ENCODE results near the gene CELSR1.

The CELSR1 gene

DNA sequence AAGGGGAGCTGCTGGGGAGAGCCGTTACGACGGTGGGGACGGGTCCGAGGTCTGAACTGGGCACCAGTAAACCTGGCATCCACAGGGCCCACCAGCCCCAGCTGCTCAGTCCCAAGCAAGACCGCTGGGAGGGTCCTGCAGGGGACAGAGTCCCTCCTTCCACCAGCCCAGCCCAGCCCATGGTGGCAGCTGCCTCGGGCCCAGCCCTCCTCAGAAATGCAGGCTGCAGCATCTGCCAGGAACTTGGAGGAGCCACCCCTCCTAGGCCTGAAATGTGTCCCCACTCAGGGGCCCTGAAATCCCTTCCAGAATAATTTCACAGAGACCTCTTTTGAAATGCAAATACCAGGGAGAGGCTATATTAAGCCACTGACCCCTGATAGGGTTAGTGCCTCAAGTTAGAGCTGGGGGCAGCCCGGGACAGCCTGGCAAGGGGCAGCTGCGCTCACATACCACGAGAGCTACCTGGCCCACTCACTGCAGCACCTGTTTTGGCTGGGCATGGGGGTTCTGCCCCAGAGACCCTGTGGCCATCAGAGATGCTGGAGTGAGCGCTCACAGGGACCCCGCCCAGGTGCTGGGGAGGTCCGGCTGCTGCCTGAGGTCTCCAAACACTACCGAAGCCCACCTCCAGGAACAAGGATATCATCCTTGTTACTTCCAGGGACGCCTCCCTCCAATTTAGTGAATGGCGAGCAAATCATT lies 53.1 kb downstream of the CELSR1 start:
- Histone ChIP-seq H3K36me3 (ENCODE audit: low read depth) (no peaks in the 10 kb centered on the region; the same call in 1 of the 2 replicates), H3K27ac (ENCODE audit: poor library complexity, severe bottlenecking) (no peak overlapping the region), H3K4me3 (ENCODE audit: severe bottlenecking) (no peak overlapping the region), H3K4me1 (ENCODE audit: insufficient read depth, poor library complexity, severe bottlenecking) (no peaks in the 10 kb centered on the region), H3K9me3 (ENCODE audit: severe bottlenecking) (no peaks in the 10 kb centered on the region), H3K27me3 (ENCODE audit: insufficient read depth, poor library complexity, severe bottlenecking) (no peaks in the 10 kb centered on the region)
- no peak for DNase-seq (ENCODE audit: low spot score)
- TF ChIP-seq, protein P1, sequence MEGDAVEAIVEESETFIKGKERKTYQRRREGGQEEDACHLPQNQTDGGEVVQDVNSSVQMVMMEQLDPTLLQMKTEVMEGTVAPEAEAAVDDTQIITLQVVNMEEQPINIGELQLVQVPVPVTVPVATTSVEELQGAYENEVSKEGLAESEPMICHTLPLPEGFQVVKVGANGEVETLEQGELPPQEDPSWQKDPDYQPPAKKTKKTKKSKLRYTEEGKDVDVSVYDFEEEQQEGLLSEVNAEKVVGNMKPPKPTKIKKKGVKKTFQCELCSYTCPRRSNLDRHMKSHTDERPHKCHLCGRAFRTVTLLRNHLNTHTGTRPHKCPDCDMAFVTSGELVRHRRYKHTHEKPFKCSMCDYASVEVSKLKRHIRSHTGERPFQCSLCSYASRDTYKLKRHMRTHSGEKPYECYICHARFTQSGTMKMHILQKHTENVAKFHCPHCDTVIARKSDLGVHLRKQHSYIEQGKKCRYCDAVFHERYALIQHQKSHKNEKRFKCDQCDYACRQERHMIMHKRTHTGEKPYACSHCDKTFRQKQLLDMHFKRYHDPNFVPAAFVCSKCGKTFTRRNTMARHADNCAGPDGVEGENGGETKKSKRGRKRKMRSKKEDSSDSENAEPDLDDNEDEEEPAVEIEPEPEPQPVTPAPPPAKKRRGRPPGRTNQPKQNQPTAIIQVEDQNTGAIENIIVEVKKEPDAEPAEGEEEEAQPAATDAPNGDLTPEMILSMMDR (IDR thresholded peaks at IDR 0.05; ENCODE audit: poor library complexity, severe bottlenecking): no peak
- ATAC-seq (ENCODE audit: low read depth): no peak

DNA sequence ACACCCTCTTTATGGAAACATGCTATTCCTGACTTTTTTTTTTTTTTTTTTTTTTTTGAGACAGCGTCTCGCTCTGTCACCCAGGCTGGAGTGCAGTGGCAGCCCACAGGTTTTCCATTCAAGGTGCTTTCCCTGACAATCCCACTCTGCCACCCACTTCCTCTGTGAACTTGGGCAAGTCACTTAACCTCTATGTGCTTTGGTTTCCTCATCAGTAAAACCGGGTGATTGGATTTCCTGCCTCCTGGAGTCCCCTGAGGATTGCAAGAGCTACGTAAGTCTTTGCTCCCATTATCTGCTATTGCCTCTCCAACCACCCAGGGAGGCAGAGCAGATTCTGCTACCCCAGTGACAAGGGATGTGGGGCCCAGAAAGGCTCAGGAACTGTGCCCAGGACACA lies 54.1 kb downstream of the CELSR1 start:
- no peaks in the 10 kb centered on the region for H3K9me3 ChIP-seq (ENCODE audit: severe bottlenecking)
- ATAC-seq (ENCODE audit: low read depth) (no peak), DNase-seq (ENCODE audit: low spot score) (no peak)
- no peak overlapping the region for H3K4me3 ChIP-seq (ENCODE audit: severe bottlenecking)
- TF ChIP-seq, protein P1 (IDR thresholded peaks at IDR 0.05; ENCODE audit: poor library complexity, severe bottlenecking): no peak
- no peaks in the 10 kb centered on the region for H3K27me3 ChIP-seq (ENCODE audit: insufficient read depth, poor library complexity, severe bottlenecking)
- H3K27ac ChIP-seq (ENCODE audit: poor library complexity, severe bottlenecking): no peak overlapping the region
- no peaks in the 10 kb centered on the region for H3K4me1 ChIP-seq (ENCODE audit: insufficient read depth, poor library complexity, severe bottlenecking)
- H3K36me3 ChIP-seq (ENCODE audit: low read depth): no peaks in the 10 kb centered on the region; the same call in 1 of the 2 replicates

- Histone ChIP-seq H3K27me3 (ENCODE audit: insufficient read depth, poor library complexity, severe bottlenecking) (no peaks in the 10 kb centered on the region), H3K9me3 (ENCODE audit: severe bottlenecking) (no peaks in the 10 kb centered on the region), H3K27ac (ENCODE audit: poor library complexity, severe bottlenecking) (no peak overlapping the region), H3K4me3 (ENCODE audit: severe bottlenecking) (no peak overlapping the region), H3K4me1 (ENCODE audit: insufficient read depth, poor library complexity, severe bottlenecking) (no peaks in the 10 kb centered on the region), H3K36me3 (ENCODE audit: low read depth) (no peaks in the 10 kb centered on the region; the same call in 1 of the 2 replicates)
- no peak for ATAC-seq (ENCODE audit: low read depth)
- no peak for DNase-seq (ENCODE audit: low spot score)
- TF ChIP-seq, protein P1 (IDR thresholded peaks at IDR 0.05; ENCODE audit: poor library complexity, severe bottlenecking): no peak
These were observed 55.3 kb downstream of the CELSR1 start for GRCh38 chr22:46482056-46482675.

GRCh38 chr22:46481386-46481785 lies 56.0 kb downstream of the CELSR1 start:
- H3K4me3 ChIP-seq (ENCODE audit: severe bottlenecking): no peak overlapping the region
- no peak overlapping the region for H3K27ac ChIP-seq (ENCODE audit: poor library complexity, severe bottlenecking)
- H3K36me3 ChIP-seq (ENCODE audit: low read depth): no peaks in the 10 kb centered on the region; the same call in 1 of the 2 replicates
- H3K4me1 ChIP-seq (ENCODE audit: insufficient read depth, poor library complexity, severe bottlenecking): no peaks in the 10 kb centered on the region
- DNase-seq (ENCODE audit: low spot score): no peak
- TF ChIP-seq, protein P1 (IDR thresholded peaks at IDR 0.05; ENCODE audit: poor library complexity, severe bottlenecking): no peak
- H3K9me3 ChIP-seq (ENCODE audit: severe bottlenecking): no peaks in the 10 kb centered on the region
- no peak for ATAC-seq (ENCODE audit: low read depth)
- no peaks in the 10 kb centered on the region for H3K27me3 ChIP-seq (ENCODE audit: insufficient read depth, poor library complexity, severe bottlenecking)

- no peaks in the 10 kb centered on the region for H3K4me1 ChIP-seq (ENCODE audit: insufficient read depth, poor library complexity, severe bottlenecking)
- DNase-seq (ENCODE audit: low spot score): no peak
- ATAC-seq (ENCODE audit: low read depth): no peak
- TF ChIP-seq, protein P1 (IDR thresholded peaks at IDR 0.05; ENCODE audit: poor library complexity, severe bottlenecking): no peak
- H3K27ac ChIP-seq (ENCODE audit: poor library complexity, severe bottlenecking): no peak overlapping the region
- no peaks in the 10 kb centered on the region for H3K9me3 ChIP-seq (ENCODE audit: severe bottlenecking)
- no peak overlapping the region for H3K4me3 ChIP-seq (ENCODE audit: severe bottlenecking)
- H3K36me3 ChIP-seq (ENCODE audit: low read depth): no peaks in the 10 kb centered on the region; the same call in none of the 2 replicates
- H3K27me3 ChIP-seq (ENCODE audit: insufficient read depth, poor library complexity, severe bottlenecking): no peaks in the 10 kb centered on the region
These were observed 57.0 kb downstream of the CELSR1 start for GRCh38 chr22:46480396-46480795.

Data from RWPE2 (cell line).